ACC112 (cell line): ENCODE data around the gene SYNJ2.
A peak's percentile ranks its signal among the peaks of the same experiment; 100 is the strongest.

Experiments used
- H2AFZ ChIP-seq: fragments of 200-600 bp; sonication (generic); one replicate; pipeline ENCODE4 v1.6.0; 2017; ENCODE audit warnings: antibody characterized with exemption, low read length; ENCODE audit not compliant: unreplicated experiment
- H3K27ac ChIP-seq: fragments of 200-600 bp; sonication (generic); 2 replicates; pipeline ENCODE4 v1.5.1; 2014; ENCODE audit warnings: low read depth, mild to moderate bottlenecking, antibody characterized with exemption, low read length, moderate library complexity
- H3K27me3 ChIP-seq: fragments of 200-600 bp; sonication (generic); 2 replicates; pipeline ENCODE4 v1.6.1; 2014; ENCODE audit warnings: mild to moderate bottlenecking, antibody characterized with exemption, low read length, moderate library complexity, mixed read lengths; ENCODE audit not compliant: insufficient read depth
- H3K36me3 ChIP-seq: fragments of 200-600 bp; sonication (generic); 2 replicates; pipeline ENCODE4 v1.6.1; 2016; ENCODE audit warnings: mild to moderate bottlenecking, antibody characterized with exemption, low read length, moderate library complexity, mixed read lengths; ENCODE audit not compliant: insufficient read depth
- H3K4me1 ChIP-seq: fragments of 200-600 bp; sonication (generic); one replicate; pipeline ENCODE4 v1.6.1; 2016; ENCODE audit warnings: low read length, mixed read lengths; ENCODE audit not compliant: insufficient read depth, unreplicated experiment, control insufficient read depth
- H3K4me3 ChIP-seq: fragments of 200-600 bp; sonication (generic); 2 replicates; pipeline ENCODE4 v1.5.1; 2014; ENCODE audit warnings: mild to moderate bottlenecking, low read depth, low read length
- H3K79me2 ChIP-seq: fragments of 200-600 bp; sonication (generic); one replicate; pipeline ENCODE4 v1.6.0; 2016; ENCODE audit warnings: low read length; ENCODE audit not compliant: control insufficient read depth, unreplicated experiment, insufficient read depth

The SYNJ2 gene

DNA sequence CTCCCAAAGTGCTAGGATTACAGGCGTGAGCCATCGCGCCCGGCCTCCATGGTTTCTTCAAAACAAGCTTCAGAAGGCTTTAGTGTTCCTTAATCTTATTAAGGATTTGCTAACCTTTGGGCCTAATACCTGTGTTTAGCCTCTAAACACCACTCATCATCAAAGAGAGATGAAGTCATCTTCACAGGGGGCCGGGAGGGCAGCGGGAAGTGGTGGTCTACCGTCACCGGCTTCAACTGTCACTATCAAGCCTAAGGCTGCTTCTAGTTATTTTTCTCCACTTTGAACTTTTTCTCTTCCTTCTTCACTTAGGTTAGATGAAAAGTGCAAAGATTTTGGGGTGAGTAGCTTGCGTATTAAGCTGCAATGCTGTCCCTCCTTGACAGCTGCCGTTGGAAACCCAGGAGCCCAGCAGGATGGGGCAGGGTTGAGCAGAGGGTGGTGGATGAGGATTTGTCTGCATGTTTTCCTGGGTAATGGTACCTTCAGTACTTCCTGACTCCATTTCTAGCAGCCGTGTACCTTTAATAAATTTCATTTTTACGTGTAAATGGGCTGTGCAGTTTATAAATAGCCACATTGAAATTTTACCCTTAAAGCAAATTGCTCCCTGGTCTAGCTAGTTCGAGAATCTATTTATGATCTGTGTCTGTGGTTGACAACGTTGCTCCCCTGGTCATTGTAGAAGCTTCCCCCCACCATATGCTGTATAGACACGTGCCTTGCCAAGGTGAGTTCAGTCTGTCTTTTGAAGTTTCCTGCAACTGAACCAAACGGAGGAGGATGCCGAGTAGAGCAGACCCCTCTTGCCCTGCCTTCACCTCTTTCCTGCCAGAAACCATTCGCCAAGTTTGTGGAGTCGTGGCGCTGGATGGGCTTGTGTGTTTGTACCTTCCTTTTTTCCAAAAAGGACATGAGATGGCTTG lies 64.8 kb downstream of the SYNJ2 start:
- peak overlapping the region; percentile 14; the same call in 1 of the 2 replicates for H3K27ac ChIP-seq

DNA sequence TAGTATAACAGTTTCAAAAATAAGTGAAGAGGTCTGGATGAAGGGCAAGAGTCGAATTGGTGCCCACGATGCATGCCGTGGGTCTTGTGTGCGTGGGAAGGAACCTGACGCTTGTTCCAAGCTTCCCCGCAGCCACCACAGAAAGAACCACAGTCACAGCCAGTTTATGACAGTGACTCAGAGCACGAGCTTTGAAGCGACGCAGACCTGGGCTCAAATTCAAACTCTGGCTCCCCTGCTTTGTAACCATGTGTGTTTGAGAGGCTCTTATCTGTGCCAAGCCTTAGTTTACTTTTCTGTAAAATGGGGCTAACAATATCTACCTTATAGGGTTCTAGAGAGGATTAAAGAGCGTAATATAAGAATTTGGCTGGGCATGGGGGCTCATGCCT lies 65.5 kb downstream of the SYNJ2 start:
- H3K27ac ChIP-seq: no peak overlapping the region
- H3K4me1 ChIP-seq: peaks cover 39% of the 10 kb centered on the region
- peaks cover 23% of the 10 kb centered on the region; the same call in 1 of the 2 replicates for H3K36me3 ChIP-seq
- H3K4me3 ChIP-seq: no peak overlapping the region
- peaks cover 15% of the 10 kb centered on the region for H3K79me2 ChIP-seq
- H2AFZ ChIP-seq: no peak overlapping the region
- H3K27me3 ChIP-seq: no peaks in the 10 kb centered on the region

More for the DNA sequence above, 64.8 kb downstream of the SYNJ2 start:
- Histone ChIP-seq H3K4me3 (no peak overlapping the region), H2AFZ (no peak overlapping the region), H3K4me1 (peaks cover 45% of the 10 kb centered on the region), H3K27me3 (no peaks in the 10 kb centered on the region), H3K79me2 (peaks cover 21% of the 10 kb centered on the region), H3K36me3 (peaks cover 23% of the 10 kb centered on the region; the same call in 1 of the 2 replicates)

DNA sequence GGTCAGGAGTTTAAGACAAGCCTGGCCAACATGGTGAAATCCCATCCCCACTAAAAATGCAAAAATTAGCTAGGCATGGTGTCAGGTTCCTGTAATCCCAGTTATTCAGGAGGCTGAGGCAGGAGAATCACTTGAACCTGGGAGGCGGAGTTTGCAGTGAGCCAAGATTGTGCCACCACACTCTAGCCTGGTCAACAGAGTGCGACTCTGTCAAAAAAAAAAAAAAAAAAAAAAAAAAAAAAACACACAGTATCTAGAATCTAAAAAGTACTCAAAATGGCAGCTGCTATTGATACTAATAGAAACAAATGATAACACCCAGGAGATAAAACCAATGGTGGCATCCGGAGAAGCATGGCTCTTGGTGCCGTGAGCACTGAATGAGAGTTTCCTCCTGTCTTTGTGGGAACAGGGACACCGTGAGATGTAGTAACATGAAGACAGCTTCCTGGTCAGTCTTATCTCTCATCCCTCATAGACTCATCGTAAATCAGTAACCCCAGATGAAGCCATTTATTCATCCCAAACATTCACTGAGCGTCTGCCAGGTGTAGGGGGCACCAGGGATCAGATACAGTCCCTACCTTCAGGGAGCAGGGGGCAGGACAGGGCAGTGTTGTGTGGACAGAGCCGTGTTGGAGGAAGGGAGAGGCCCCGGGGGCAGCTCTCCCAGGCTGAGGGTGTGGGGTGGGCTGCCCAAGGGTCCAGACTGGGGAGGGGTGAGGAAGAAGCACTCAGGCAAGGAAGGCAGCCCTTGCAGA lies 66.1 kb downstream of the SYNJ2 start:
- Histone ChIP-seq H3K27me3 (no peaks in the 10 kb centered on the region), H3K27ac (no peak overlapping the region), H3K36me3 (peaks cover 23% of the 10 kb centered on the region; the same call in 1 of the 2 replicates), H2AFZ (no peak overlapping the region), H3K4me3 (no peak overlapping the region), H3K4me1 (peaks cover 33% of the 10 kb centered on the region), H3K79me2 (peaks cover 11% of the 10 kb centered on the region)

DNA sequence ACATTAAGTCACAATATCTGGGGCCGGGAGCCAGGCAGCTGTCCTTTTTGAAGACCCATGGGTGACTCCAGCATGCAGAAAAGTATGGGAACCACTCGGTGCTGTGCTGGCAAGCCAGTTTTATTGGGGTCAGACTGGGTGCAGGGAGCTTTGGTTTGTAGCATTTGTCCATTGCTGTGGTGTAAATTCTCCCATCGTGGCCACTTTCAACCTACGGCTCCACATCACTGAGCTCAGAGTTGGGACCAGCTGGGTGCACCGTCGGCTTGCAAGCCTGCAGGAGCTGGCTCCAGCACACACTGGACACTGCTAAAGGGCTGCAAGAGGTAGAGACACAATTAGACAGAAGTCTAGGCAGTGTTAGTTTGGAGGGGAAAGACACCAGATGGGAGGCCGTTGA lies 66.9 kb downstream of the SYNJ2 start:
- no peak overlapping the region for H2AFZ ChIP-seq
- H3K27ac ChIP-seq: no peak overlapping the region

DNA sequence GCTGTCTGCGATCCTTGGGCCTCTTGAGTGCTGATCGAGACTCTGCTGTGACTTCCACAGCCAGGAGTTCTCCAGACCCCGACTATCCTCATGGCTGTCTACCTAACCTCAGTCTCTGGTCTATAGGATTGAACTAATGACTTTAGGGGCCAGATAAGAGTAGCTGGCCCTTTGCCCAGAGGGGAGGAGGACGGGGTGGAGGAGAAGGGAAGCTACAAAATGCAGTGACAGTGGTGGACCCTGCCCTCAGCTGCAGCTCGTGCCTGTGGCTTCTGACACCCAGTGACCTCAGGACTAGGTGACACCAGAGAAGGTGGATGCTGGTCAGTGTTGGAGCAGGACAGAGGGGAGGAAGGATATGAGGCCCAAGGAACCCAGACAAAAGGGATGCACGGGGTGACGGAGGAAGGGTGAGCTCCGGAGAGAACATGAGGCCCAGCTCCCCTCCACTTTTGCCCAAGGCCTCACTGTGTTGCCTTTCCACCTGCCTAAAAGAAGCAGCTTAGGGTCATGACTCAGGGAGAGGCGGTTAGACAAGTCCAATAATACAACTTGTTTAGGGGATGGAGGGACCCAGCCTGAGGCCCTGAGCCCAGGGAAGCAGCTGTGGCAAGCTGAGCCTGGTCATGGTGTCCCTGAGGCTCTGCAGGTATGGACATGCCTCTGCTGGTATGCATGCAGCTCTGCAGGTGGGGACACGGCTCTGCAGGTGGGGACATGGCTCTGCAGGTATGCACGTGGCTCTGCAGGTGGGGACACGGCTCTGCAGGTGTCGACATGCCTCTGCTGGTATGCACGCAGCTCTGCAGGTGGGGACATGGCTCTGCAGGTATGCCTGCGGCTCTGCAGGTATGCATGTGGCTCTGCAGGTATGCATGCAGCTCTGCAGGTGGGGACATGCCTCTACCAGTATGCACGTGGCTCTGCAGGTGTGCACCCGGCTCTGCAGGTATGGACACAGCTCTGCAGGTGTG lies 67.7 kb downstream of the SYNJ2 start:
- Histone ChIP-seq H3K4me1 (peaks cover 20% of the 10 kb centered on the region), H2AFZ (no peak overlapping the region), H3K27ac (no peak overlapping the region), H3K36me3 (peaks cover 16% of the 10 kb centered on the region; the same call in 1 of the 2 replicates), H3K4me3 (no peak overlapping the region), H3K27me3 (no peaks in the 10 kb centered on the region), H3K79me2 (no peaks in the 10 kb centered on the region)

More for the DNA sequence above, 66.9 kb downstream of the SYNJ2 start:
- Histone ChIP-seq H3K27me3 (no peaks in the 10 kb centered on the region), H3K79me2 (peaks cover 4% of the 10 kb centered on the region), H3K4me3 (no peak overlapping the region), H3K4me1 (peaks cover 24% of the 10 kb centered on the region), H3K36me3 (peaks cover 18% of the 10 kb centered on the region; the same call in 1 of the 2 replicates)

DNA sequence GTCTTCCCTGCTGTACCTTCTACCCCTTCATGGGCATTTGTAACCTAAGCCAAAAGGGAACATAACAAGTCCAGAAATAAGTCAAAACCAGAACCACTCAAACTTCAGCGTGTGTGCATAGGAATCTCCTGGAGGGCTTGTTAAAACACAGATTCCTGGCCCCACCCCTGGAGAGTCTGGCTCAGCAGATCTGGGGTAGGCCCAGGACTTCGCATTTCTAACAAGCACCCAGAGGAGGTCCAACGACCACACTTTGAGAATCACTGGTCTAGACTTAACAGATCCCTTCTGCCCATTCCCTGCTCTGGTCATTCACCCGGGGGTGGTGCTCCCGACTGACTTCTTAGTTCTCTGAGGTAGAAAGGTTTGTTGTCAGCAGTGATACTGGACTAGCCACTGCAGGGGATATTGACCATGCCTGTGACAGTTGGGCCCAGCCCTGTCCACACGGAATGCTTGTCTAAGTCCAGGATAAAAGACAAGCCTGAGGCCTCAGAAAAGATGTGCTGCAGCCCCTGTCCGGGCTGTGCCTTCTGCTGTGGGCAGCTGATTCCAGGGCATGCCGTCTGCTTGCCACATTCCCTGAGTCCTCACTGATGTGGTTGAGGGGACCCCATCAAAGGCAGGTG lies 68.6 kb downstream of the SYNJ2 start:
- H3K27ac ChIP-seq: peak overlapping the region; percentile 14; the same call in 1 of the 2 replicates
- peaks cover 20% of the 10 kb centered on the region; the same call in 1 of the 2 replicates for H3K36me3 ChIP-seq
- no peak overlapping the region for H3K4me3 ChIP-seq
- peaks cover 23% of the 10 kb centered on the region for H3K4me1 ChIP-seq
- no peaks in the 10 kb centered on the region for H3K27me3 ChIP-seq
- no peaks in the 10 kb centered on the region for H3K79me2 ChIP-seq
- no peak overlapping the region for H2AFZ ChIP-seq

DNA sequence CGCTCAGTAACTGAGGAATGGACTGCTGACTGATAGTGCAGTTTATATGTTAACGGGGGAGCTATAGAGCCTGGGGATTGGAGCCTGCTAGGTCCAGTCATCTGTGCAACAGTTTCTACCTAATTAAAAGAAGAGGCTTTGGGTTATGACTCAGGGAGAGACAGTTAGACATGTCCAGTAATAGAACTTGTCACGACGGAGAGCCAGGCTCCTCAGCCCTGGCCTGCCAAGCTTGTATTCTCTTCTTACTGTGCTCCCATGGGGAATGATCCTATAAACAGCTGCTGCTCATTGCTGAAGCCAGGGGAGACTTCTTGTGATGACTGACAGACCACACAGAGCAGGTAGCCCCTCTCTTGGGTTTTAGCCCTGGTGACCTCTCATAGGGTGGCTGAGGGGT lies 69.3 kb downstream of the SYNJ2 start:
- H3K79me2 ChIP-seq: peaks cover under 1% of the 10 kb centered on the region
- H2AFZ ChIP-seq: no peak overlapping the region
- H3K4me3 ChIP-seq: no peak overlapping the region
- H3K36me3 ChIP-seq: peaks cover 20% of the 10 kb centered on the region; the same call in 1 of the 2 replicates
- H3K4me1 ChIP-seq: peaks cover 28% of the 10 kb centered on the region
- no peaks in the 10 kb centered on the region for H3K27me3 ChIP-seq
- peak overlapping the region; percentile 14; the same call in 1 of the 2 replicates for H3K27ac ChIP-seq

DNA sequence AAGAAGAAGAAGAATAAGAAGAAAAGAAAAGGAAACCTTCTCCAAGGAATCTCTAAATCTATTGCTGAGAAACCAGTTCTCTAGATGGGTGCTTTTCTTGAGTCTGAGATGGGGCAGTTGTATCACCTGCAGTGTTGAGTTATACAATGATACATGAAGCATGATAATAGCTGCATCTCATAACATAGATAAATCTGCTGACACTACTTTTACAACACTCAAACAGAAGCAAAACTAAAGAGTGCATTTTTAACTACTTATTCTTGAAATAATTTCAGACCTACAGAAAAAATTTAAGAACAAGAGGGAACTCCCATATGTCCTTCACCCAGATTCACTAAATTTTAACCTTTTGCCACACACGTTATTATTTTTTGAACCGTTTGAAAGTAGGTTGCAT lies 70.3 kb downstream of the SYNJ2 start:
- H2AFZ ChIP-seq: no peak overlapping the region
- H3K79me2 ChIP-seq: peaks cover 10% of the 10 kb centered on the region
- H3K4me1 ChIP-seq: peaks cover 38% of the 10 kb centered on the region
- H3K27me3 ChIP-seq: no peaks in the 10 kb centered on the region
- peaks cover 18% of the 10 kb centered on the region; the same call in 1 of the 2 replicates for H3K36me3 ChIP-seq
- H3K4me3 ChIP-seq: no peak overlapping the region
- no peak overlapping the region for H3K27ac ChIP-seq

DNA sequence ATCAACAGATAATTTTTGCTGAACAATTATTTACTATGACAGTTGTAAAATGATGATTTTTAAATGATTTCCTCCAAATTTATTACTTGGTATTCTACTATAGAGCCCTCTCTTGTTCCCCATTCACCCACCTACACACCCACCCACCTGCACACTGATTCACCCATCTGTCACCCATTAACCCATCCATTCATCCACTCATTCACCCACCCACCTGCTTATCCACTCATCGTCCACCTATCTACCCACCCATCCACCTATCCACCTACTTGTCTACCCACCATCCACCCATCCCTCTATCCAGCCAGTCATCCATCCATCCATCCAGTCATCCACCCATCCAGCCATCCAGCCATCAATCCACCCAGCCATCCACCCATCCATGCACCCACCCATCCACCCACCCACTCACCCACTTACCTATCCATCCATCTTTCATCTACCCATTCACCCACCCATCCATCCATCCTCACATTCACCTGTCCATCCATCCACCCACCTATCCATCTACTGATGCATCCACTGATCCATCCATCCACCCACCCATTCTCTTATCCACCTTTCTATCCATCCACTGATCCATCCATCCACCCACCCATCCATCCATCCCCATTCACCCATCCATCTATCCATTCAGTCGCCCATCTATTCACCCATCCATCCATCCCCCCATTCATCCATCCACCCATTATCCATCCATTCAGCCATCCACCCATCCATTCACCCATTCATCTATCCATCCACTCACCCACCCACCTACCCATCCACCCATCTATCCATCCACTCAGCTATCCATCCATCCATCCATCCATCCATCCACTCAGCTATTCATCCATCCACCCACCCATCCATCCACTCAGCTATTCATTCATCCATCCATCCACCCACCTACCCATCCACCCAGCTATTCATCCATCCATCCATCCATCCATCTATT lies 72.0 kb downstream of the SYNJ2 start:
- Histone ChIP-seq H2AFZ (no peak overlapping the region), H3K27ac (no peak overlapping the region), H3K36me3 (peaks cover 11% of the 10 kb centered on the region; the same call in 1 of the 2 replicates), H3K4me3 (no peak overlapping the region), H3K4me1 (peaks cover 54% of the 10 kb centered on the region), H3K27me3 (no peaks in the 10 kb centered on the region), H3K79me2 (peaks cover 13% of the 10 kb centered on the region)
